ENCODE results near the gene JAZF1. TPM values are rescaled to one million over a fixed set of nuclear protein-coding genes. Genes with fewer than 3 reads are reported as not detected.
A peak's percentile ranks its signal among the peaks of the same experiment; 100 is the strongest.

Gene JAZF1
- total RNA-seq, 3 donors from 2014 or later: 8.6 to 27.4 (median 10.5) TPM

DNA sequence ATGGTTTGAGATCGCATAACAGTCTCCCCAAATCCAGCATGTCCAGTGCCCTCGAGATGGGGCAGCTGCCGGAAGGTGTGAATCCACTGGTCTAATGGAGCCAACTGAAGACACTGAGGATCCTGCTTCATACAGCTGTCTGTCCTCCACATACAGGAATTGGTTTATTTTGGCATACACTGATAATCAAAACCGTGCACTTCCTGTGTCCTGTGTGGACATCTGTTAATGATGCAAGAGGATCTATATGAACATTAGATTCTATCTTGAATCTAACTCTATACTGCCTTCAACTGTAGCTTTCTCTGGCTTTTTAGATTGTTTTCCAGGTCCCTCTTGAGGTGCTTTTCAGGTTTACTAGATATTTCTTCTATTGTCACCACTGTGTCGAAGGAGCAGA lies 3.0 kb upstream of the JAZF1 start:
- DNase-seq (ENCODE audit: low spot score in 2 of 2): no peak
- H3K27me3 ChIP-seq: no peaks in the 10 kb centered on the region
- intact Hi-C loops (cut with DNase I; ENCODE audit: low total_unique reads): loop anchor here (5.0 kb wide), 1 partner anchor 1816 kb away; no protein-coding TSS in a partner anchor
- no peaks in the 10 kb centered on the region for H3K36me3 ChIP-seq
- no peak overlapping the region for H3K4me3 ChIP-seq
- TF ChIP-seq, protein P1, sequence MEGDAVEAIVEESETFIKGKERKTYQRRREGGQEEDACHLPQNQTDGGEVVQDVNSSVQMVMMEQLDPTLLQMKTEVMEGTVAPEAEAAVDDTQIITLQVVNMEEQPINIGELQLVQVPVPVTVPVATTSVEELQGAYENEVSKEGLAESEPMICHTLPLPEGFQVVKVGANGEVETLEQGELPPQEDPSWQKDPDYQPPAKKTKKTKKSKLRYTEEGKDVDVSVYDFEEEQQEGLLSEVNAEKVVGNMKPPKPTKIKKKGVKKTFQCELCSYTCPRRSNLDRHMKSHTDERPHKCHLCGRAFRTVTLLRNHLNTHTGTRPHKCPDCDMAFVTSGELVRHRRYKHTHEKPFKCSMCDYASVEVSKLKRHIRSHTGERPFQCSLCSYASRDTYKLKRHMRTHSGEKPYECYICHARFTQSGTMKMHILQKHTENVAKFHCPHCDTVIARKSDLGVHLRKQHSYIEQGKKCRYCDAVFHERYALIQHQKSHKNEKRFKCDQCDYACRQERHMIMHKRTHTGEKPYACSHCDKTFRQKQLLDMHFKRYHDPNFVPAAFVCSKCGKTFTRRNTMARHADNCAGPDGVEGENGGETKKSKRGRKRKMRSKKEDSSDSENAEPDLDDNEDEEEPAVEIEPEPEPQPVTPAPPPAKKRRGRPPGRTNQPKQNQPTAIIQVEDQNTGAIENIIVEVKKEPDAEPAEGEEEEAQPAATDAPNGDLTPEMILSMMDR (IDR thresholded peaks at IDR 0.05): no peak
- TF ChIP-seq POLR2AphosphoS5 (IDR thresholded peaks at IDR 0.05): no peak
- TF ChIP-seq POLR2A (IDR thresholded peaks at IDR 0.05): no peak
- H3K27ac ChIP-seq: no peak overlapping the region
- H3K9me3 ChIP-seq: no peaks in the 10 kb centered on the region
- peaks cover 3 to 4% of the 10 kb centered on the region in 2 donors for H3K4me1 ChIP-seq

DNA sequence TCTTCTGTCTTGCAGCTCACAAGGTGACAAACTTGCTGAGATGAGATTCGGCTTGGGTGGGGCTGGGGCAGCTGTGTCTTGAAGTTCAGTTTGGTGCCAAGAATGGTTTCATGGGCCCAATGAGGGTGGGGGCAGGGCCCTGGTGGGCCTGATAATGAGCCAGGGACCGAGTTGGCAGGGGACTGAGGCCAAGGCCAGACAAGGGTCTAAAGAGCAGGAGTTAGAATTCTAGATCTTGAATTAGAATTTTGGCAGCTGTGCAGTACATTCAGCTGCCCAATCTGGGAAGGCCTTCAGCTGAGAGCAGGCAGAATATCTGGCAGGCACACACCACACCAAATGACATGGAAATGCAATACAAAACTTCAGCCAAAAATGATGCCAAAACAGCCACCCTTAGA lies 1.5 kb upstream of the JAZF1 start:
- Histone ChIP-seq H3K27ac (no peak overlapping the region), H3K36me3 (no peaks in the 10 kb centered on the region), H3K9me3 (no peaks in the 10 kb centered on the region), H3K27me3 (no peaks in the 10 kb centered on the region), H3K4me1 (peaks cover 5 to 6% of the 10 kb centered on the region in 2 donors), H3K4me3 (no peak overlapping the region)
- no peak for DNase-seq (ENCODE audit: low spot score in 2 of 2)
- TF ChIP-seq POLR2AphosphoS5 (IDR thresholded peaks at IDR 0.05) (no peak), POLR2A (IDR thresholded peaks at IDR 0.05) (no peak)
- TF ChIP-seq, protein P1 (IDR thresholded peaks at IDR 0.05): no peak
- intact Hi-C loops (cut with DNase I; ENCODE audit: low total_unique reads): loop anchor here (5.0 kb wide), 1 partner anchor 1815 kb away; no protein-coding TSS in a partner anchor

DNA sequence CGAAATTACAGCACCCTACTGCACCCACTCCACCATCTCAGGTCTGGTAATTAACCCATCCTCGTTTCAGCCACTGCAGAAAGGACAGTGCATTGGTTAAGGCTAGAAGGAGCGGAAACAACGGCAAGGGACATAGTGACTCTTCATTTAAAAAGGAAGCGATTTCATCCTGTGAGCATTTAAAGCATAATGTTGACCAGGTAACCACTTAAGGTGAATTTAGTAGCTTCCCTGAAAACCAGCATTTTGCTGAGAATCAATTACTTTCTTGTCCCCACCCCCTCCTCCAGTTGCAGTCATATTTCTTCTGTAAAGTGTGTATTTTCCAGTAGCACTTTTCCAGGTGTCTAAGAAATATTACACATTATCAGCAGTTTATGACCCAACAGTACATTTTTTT lies 821 bp upstream of the JAZF1 start:
- Histone ChIP-seq H3K27ac (no peak overlapping the region), H3K4me1 (peaks cover 5 to 6% of the 10 kb centered on the region in 2 donors), H3K27me3 (no peaks in the 10 kb centered on the region), H3K4me3 (no peak overlapping the region), H3K9me3 (no peaks in the 10 kb centered on the region), H3K36me3 (no peaks in the 10 kb centered on the region)
- no peak for TF ChIP-seq POLR2A (IDR thresholded peaks at IDR 0.05)
- TF ChIP-seq, protein P1 (IDR thresholded peaks at IDR 0.05): no peak
- no peak for TF ChIP-seq POLR2AphosphoS5 (IDR thresholded peaks at IDR 0.05)
- intact Hi-C loops (cut with DNase I; ENCODE audit: low total_unique reads): loop anchor here (5.0 kb wide), 1 partner anchor 1814 kb away; no protein-coding TSS in a partner anchor
- DNase-seq (ENCODE audit: low spot score in 2 of 2): no peak

DNA sequence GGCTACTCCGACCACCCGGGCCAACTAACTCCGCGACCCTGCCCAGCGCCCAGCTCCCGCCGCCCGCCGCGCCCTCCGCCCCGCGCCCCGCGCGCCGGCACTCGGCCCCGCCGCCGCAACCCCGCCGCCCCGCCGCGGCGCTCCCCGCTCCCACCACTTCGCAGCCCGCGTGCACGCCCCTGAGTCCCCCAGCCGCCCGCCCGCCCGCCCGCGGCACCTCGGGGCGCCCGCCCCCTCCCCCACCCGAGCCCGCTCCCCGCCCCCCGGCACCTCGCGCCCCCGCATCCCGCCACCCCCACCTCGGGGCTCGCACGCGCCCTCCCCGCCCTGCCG lies 598 bp downstream of the JAZF1 start:
- TF ChIP-seq, protein P1 (IDR thresholded peaks at IDR 0.05): no peak
- TF ChIP-seq POLR2A (IDR thresholded peaks at IDR 0.05) (no peak), POLR2AphosphoS5 (IDR thresholded peaks at IDR 0.05) (no peak)
- intact Hi-C loops (cut with DNase I; ENCODE audit: low total_unique reads): loop anchor here (5.0 kb wide), 1 partner anchor 1813 kb away; no protein-coding TSS in a partner anchor
- H3K36me3 ChIP-seq: no peaks in the 10 kb centered on the region
- H3K4me1 ChIP-seq: peaks cover 5 to 6% of the 10 kb centered on the region in 2 donors
- H3K27ac ChIP-seq: peak overlapping the region; percentile 62 to 88
- no peaks in the 10 kb centered on the region for H3K9me3 ChIP-seq
- DNase-seq (ENCODE audit: low spot score in 2 of 2): no peak
- peak overlapping the region; percentile 71 to 89 (median 74) for H3K4me3 ChIP-seq
- no peaks in the 10 kb centered on the region for H3K27me3 ChIP-seq

DNA sequence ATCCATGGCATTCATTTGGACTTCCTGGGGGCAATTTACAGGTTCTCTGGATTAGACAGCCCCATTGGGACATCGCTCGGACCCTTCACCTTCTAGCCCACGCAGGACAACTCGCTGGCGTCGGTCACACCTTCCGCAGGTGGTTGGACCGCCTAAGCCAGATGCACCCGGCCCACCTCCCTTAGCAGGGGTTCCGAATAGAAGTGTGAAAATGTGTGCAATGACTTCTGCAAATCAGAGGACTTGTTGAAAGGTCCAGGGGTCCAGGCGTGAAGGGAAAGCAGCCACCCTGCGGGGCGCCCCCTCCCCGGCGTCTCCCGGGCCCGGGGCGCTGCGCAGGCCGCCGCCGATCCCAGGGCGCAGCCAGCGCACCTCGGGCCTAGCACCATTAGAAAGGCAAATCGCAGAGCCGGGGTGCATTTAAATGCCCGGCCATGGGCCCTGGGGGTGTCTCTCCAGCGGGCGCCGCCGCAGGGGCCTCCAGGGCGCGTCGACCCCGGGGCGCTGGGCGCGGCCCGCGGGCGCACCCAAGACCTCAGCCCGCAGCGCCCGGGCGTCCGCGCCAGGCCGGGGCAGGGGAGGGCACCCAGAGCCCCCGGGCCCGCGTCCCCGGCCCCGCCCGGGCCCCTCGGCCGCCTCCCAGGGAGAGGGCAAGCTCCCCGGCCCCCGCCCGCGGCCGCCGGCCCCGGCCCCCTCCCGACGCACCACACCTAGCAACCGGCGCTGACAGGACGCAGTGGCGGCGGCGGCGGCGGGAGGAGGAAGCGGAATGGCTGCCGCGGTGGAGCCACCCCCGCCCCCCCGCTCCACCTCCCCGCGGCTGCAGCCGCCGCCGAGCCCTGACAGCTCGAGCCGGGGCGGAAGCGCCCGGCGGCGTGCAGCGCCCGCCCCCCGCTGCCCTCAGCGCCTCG lies 1.2 kb downstream of the JAZF1 start:
- Histone ChIP-seq H3K9me3 (no peaks in the 10 kb centered on the region), H3K36me3 (no peaks in the 10 kb centered on the region), H3K4me1 (peaks cover 5 to 6% of the 10 kb centered on the region in 2 donors), H3K27me3 (no peaks in the 10 kb centered on the region), H3K27ac (peak overlapping the region; percentile 68 to 88), H3K4me3 (peak overlapping the region; percentile 71 to 89 (median 74))
- TF ChIP-seq, protein P1 (IDR thresholded peaks at IDR 0.05): no peak
- TF ChIP-seq POLR2AphosphoS5 (IDR thresholded peaks at IDR 0.05): no peak
- no peak for TF ChIP-seq POLR2A (IDR thresholded peaks at IDR 0.05)
- peak; percentile 47 to 63 for DNase-seq (ENCODE audit: low spot score in 2 of 2)
- intact Hi-C loops (cut with DNase I; ENCODE audit: low total_unique reads): loop anchor here (5.0 kb wide), 1 partner anchor 1812 kb away; no protein-coding TSS in a partner anchor

Data from breast epithelium (tissue), 4 donors.